ENCODE measurements around the gene GVQW3.
"Not testable (repeated sequence)": the region's sequence is repeated elsewhere in the genome, so short reads cannot be mapped to it uniquely, and the experiment has no call there.

Gene GVQW3

GRCh38 chr11:76388408-76388807 is 7.3 kb downstream of the GVQW3 start:
- no peak for DNase-seq (ENCODE audit: low spot score)

- no peak for DNase-seq (ENCODE audit: low spot score)
Observed at GRCh38 chr11:76391021-76391420, 9.9 kb downstream of the GVQW3 start.

GRCh38 chr11:76391811-76392475 is 10.8 kb downstream of the GVQW3 start:
- no peak for DNase-seq (ENCODE audit: low spot score)

GRCh38 chr11:76392870-76393269 is 11.7 kb downstream of the GVQW3 start:
- DNase-seq (ENCODE audit: low spot score): no peak

GRCh38 chr11:76394411-76394810 is 13.3 kb downstream of the GVQW3 start:
- DNase-seq (ENCODE audit: low spot score): no peak

GRCh38 chr11:76395296-76395695 is 14.2 kb downstream of the GVQW3 start:
- DNase-seq (ENCODE audit: low spot score): no peak

- no peak for DNase-seq (ENCODE audit: low spot score)
Observed at GRCh38 chr11:76397383-76397782, 16.3 kb downstream of the GVQW3 start.

GRCh38 chr11:76400967-76401366 is 19.8 kb downstream of the GVQW3 start:
- DNase-seq (ENCODE audit: low spot score): no peak

- not testable (repeated sequence) for DNase-seq (ENCODE audit: low spot score)
Observed at GRCh38 chr11:76401484-76401883, 20.4 kb downstream of the GVQW3 start.

- DNase-seq (ENCODE audit: low spot score): no peak
Observed at GRCh38 chr11:76406359-76406758, 25.2 kb downstream of the GVQW3 start.

- no peak for DNase-seq (ENCODE audit: low spot score)
Observed at GRCh38 chr11:76408171-76408965, 27.2 kb downstream of the GVQW3 start.

GRCh38 chr11:76410851-76411357 is 29.8 kb downstream of the GVQW3 start:
- DNase-seq (ENCODE audit: low spot score): no peak

- DNase-seq (ENCODE audit: low spot score): no peak
Observed at GRCh38 chr11:76415073-76415472, 34.0 kb downstream of the GVQW3 start.

- DNase-seq (ENCODE audit: low spot score): peak; percentile 17
Observed at GRCh38 chr11:76419896-76420295, 38.8 kb downstream of the GVQW3 start.

- DNase-seq (ENCODE audit: low spot score): no peak
Observed at GRCh38 chr11:76424379-76424778, 43.3 kb downstream of the GVQW3 start.

- DNase-seq (ENCODE audit: low spot score): no peak
Observed at GRCh38 chr11:76424891-76425290, 43.8 kb downstream of the GVQW3 start.

GRCh38 chr11:76426660-76427059 is 45.5 kb downstream of the GVQW3 start:
- DNase-seq (ENCODE audit: low spot score): no peak

- DNase-seq (ENCODE audit: low spot score): no peak
Observed at GRCh38 chr11:76436020-76436419, 54.9 kb downstream of the GVQW3 start.

- DNase-seq (ENCODE audit: low spot score): no peak
Observed at GRCh38 chr11:76443268-76443980, 62.3 kb downstream of the GVQW3 start.

- no peak for DNase-seq (ENCODE audit: low spot score)
Observed at GRCh38 chr11:76444065-76444383, 62.9 kb downstream of the GVQW3 start.

- DNase-seq (ENCODE audit: low spot score): peak; percentile 93
Observed at GRCh38 chr11:76444384-76445120, 63.4 kb downstream of the GVQW3 start, which contains the start of gene EMSY. Gene EMSY (plus strand): TSS chr11:76445018. CDS start chr11:76446939, 1,921 bp downstream.

All from hematopoietic multipotent progenitor cell treated with erythropoietin and hydrocortisone succinate and interleukin-3 and kit ligand, for 15 days (in vitro differentiated cells).